H1 (cell line): ENCODE measurements around the gene COLEC12. TPM values are rescaled to one million over a fixed set of nuclear protein-coding genes. Genes with fewer than 3 reads are reported as not detected.
A peak's percentile ranks its signal among the peaks of the same experiment; 100 is the strongest.

Source experiments
- CTCF ChIA-PET: fragments of 300-600 bp; sonication (Branson Sonifier 250); formaldehyde crosslinking; loops from one replicate; lab custom pipeline; 2021; ENCODE audit not compliant: partially characterized antibody; lab: Charles Lee
- POLR2A ChIA-PET: fragments of 300-600 bp; sonication (Branson Sonifier 250); formaldehyde crosslinking; loops from one replicate; lab custom pipeline; 2021; ENCODE audit warnings: inconsistent platforms; ENCODE audit not compliant: partially characterized antibody; lab: Charles Lee
- DNase-seq, 2 experiments: peaks; one replicate each; pipeline versions ENCODE4 v3.0.0 to v3.0.0-alpha.2; 2010 to 2022; ENCODE audit warnings: low spot score in 2 of 2, low read depth in 1 of 2, mixed read lengths in 1 of 2
- FAIRE-seq: peaks from 2 replicates; lab custom pipeline; 2011; peaks lifted over from hg19 to GRCh38; lab: Jason Lieb, UNC
- H2AFZ ChIP-seq: 2 replicates; pipeline ENCODE4 v1.8.1; 2012; ENCODE audit warnings: low read length, inconsistent platforms
- H2AK5ac ChIP-seq: 2 replicates; pipeline ENCODE4 v1.6.1; 2013; ENCODE audit warnings: low read depth, low read length
- H2BK120ac ChIP-seq: replicated peaks from 2 replicates; pipeline ENCODE3; 2013; ENCODE audit warnings: low read depth, low read length, inconsistent platforms
- H2BK12ac ChIP-seq: 2 replicates; pipeline ENCODE4 v1.6.1; 2013; ENCODE audit warnings: low read depth, low read length
- H2BK15ac ChIP-seq: 2 replicates; pipeline ENCODE4 v1.6.1; 2013; ENCODE audit warnings: low read length
- H2BK20ac ChIP-seq: 2 replicates; pipeline ENCODE4 v1.6.1; 2013; ENCODE audit warnings: low read length
- H2BK5ac ChIP-seq: 2 replicates; pipeline ENCODE4 v1.6.1; 2013; ENCODE audit warnings: low read depth, low read length
- H3K14ac ChIP-seq: 2 replicates; pipeline ENCODE4 v1.6.1; 2013; ENCODE audit warnings: inconsistent platforms; ENCODE audit not compliant: insufficient read length
- H3K18ac ChIP-seq: 2 replicates; pipeline ENCODE4 v1.6.1; 2013; ENCODE audit warnings: low read length; ENCODE audit errors: extremely low read depth
- H3K23ac ChIP-seq: 2 replicates; pipeline ENCODE4 v1.6.1; 2013; ENCODE audit warnings: inconsistent platforms; ENCODE audit not compliant: insufficient read length
- H3K23me2 ChIP-seq: 2 replicates; pipeline ENCODE4 v1.6.1; 2013; ENCODE audit warnings: low read depth, low read length
- H3K27ac ChIP-seq: 2 replicates; pipeline ENCODE4 v1.6.1; 2011; ENCODE audit warnings: low read depth, low read length, inconsistent platforms
- H3K27me3 ChIP-seq, 4 experiments: replicated peaks in 1 of 4; 1 replicate in 1 of 4; 2 replicates in 3 of 4; pipeline versions ENCODE4 v1.6.1 to v1.8.1; 2011 to 2013; ENCODE audit warnings: low read length in 3 of 4, mild to moderate bottlenecking in 3 of 4, inconsistent platforms in 2 of 4, mixed read lengths in 2 of 4, moderate library complexity in 1 of 4; ENCODE audit not compliant: control insufficient read depth in 3 of 4, insufficient read depth in 3 of 4; ENCODE audit errors: extremely low read depth in 1 of 4
- H3K36me3 ChIP-seq, 4 experiments: 2 replicates each; pipeline versions ENCODE4 v1.6.1 to v1.8.1; 2011 to 2013; ENCODE audit warnings: mild to moderate bottlenecking in 4 of 4, low read length in 3 of 4, moderate library complexity in 2 of 4, control low read depth in 1 of 4, inconsistent platforms in 1 of 4; ENCODE audit not compliant: insufficient read depth in 4 of 4, control insufficient read depth in 2 of 4
- H3K4ac ChIP-seq: replicated peaks from 2 replicates; pipeline ENCODE3; 2013; ENCODE audit warnings: low read length, low read depth, mixed read lengths, inconsistent platforms; ENCODE audit not compliant: insufficient read length
- H3K4me1 ChIP-seq, 4 experiments: replicated peaks in 1 of 4; 1 replicate in 1 of 4; 2 replicates in 3 of 4; pipeline versions ENCODE4 v1.6.1 to v1.8.1; 2011 to 2013; ENCODE audit warnings: low read length in 3 of 4, inconsistent platforms in 2 of 4, mixed read lengths in 1 of 4; ENCODE audit not compliant: insufficient read depth in 4 of 4, control insufficient read depth in 3 of 4
- H3K4me2 ChIP-seq, 2 experiments: 2 replicates each; pipeline versions ENCODE4 v1.6.1 to v1.8.1; 2011 to 2013; ENCODE audit warnings: low read depth in 2 of 2, low read length in 2 of 2, control low read depth in 1 of 2, inconsistent platforms in 1 of 2, mild to moderate bottlenecking in 1 of 2; ENCODE audit not compliant: insufficient read depth in 1 of 2
- H3K4me3 ChIP-seq, 4 experiments: fragments of 200-600, 300-600 bp in 1 of 4; sonication (generic), shearing (Covaris generic), sonication (Bioruptor Twin) in 1 of 4; 2 replicates each; pipeline versions ENCODE4 v1.5.1 to v1.8.1; 2011 to 2016; ENCODE audit warnings: low read length in 4 of 4, low read depth in 3 of 4, control low read depth in 2 of 4, inconsistent platforms in 2 of 4, mild to moderate bottlenecking in 2 of 4, mixed read lengths in 1 of 4, moderate library complexity in 1 of 4; ENCODE audit not compliant: insufficient read depth in 2 of 4; ENCODE audit errors: extremely low read depth in 1 of 4
- H3K56ac ChIP-seq: replicated peaks from 2 replicates; pipeline ENCODE3; 2013; ENCODE audit warnings: low read depth, mild to moderate bottlenecking, mixed read lengths, low read length, inconsistent platforms; ENCODE audit not compliant: insufficient read length
- H3K79me1 ChIP-seq: 2 replicates; pipeline ENCODE4 v1.6.1; 2013; ENCODE audit warnings: low read depth, low read length, control low read depth
- H3K79me2 ChIP-seq, 2 experiments: 2 replicates each; pipeline versions ENCODE4 v1.6.1 to v1.8.1; 2012 to 2013; ENCODE audit warnings: low read length in 2 of 2, mild to moderate bottlenecking in 2 of 2, inconsistent platforms in 1 of 2; ENCODE audit not compliant: insufficient read depth in 2 of 2, control insufficient read depth in 1 of 2
- H3K9ac ChIP-seq, 4 experiments: replicated peaks in 1 of 4; 1 replicate in 1 of 4; 2 replicates in 3 of 4; pipeline versions ENCODE4 v1.6.1 to v1.8.1; 2011 to 2013; ENCODE audit warnings: low read depth in 3 of 4, low read length in 3 of 4, control low read depth in 2 of 4, mild to moderate bottlenecking in 2 of 4, moderate library complexity in 2 of 4, inconsistent platforms in 1 of 4; ENCODE audit errors: extremely low read depth in 1 of 4
- H3K9me3 ChIP-seq, 2 experiments: 2 replicates each; pipeline versions ENCODE4 v1.6.1 to v1.8.1; 2012 to 2013; ENCODE audit warnings: mild to moderate bottlenecking in 2 of 2, moderate library complexity in 2 of 2, control low read depth in 1 of 2, inconsistent platforms in 1 of 2, low read depth in 1 of 2, low read length in 1 of 2, mixed read lengths in 1 of 2; ENCODE audit not compliant: insufficient read depth in 2 of 2
- H4K20me1 ChIP-seq, 2 experiments: replicated peaks in 1 of 2; 2 replicates each; pipeline versions ENCODE3 to v1.8.1; 2011 to 2013; ENCODE audit warnings: inconsistent platforms in 2 of 2, low read length in 2 of 2, mild to moderate bottlenecking in 1 of 2; ENCODE audit not compliant: insufficient read depth in 2 of 2, control insufficient read depth in 1 of 2
- H4K5ac ChIP-seq: 2 replicates; pipeline ENCODE4 v1.6.1; 2013; ENCODE audit warnings: low read length, low read depth, mixed read lengths, inconsistent platforms; ENCODE audit not compliant: insufficient read length
- H4K8ac ChIP-seq: 2 replicates; pipeline ENCODE4 v1.8.0; 2013; ENCODE audit warnings: mild to moderate bottlenecking, moderate library complexity, low read length, inconsistent platforms; ENCODE audit not compliant: insufficient read depth; ENCODE audit errors: extremely low read depth
- H4K91ac ChIP-seq: replicated peaks from 2 replicates; pipeline ENCODE3; 2013; ENCODE audit warnings: low read length, mixed read lengths, inconsistent platforms; ENCODE audit not compliant: insufficient read length
- BRCA1 ChIP-seq: IDR thresholded peaks from 2 replicates; pipeline ENCODE4 v1.6.1; 2012; ENCODE audit warnings: low read depth, low read length, improper control_type of control experiment
- CHD1 ChIP-seq: IDR thresholded peaks from 2 replicates; pipeline ENCODE4 v1.6.1; 2012; ENCODE audit warnings: low read depth, low read length, improper control_type of control experiment
- CTBP2 ChIP-seq: IDR thresholded peaks from 2 replicates; pipeline ENCODE4 v1.7.0; 2011; ENCODE audit warnings: borderline replicate concordance, mild to moderate bottlenecking, moderate library complexity, mixed read lengths, low read length; ENCODE audit not compliant: insufficient read depth, insufficient read length
- EZH2 ChIP-seq: fragments of 200-600 bp; sonication (generic); IDR thresholded peaks from 2 replicates; pipeline ENCODE4 v1.7.1; 2012; ENCODE audit warnings: low read depth, mild to moderate bottlenecking, moderate library complexity, low read length, inconsistent platforms; ENCODE audit not compliant: severe bottlenecking
- GABPA ChIP-seq: IDR thresholded peaks from 2 replicates; pipeline ENCODE4 v1.6.1; 2011; ENCODE audit warnings: mild to moderate bottlenecking, low read length, moderate library complexity, borderline replicate concordance; ENCODE audit not compliant: insufficient read depth
- GTF2F1 ChIP-seq: IDR thresholded peaks from 2 replicates; pipeline ENCODE4 v1.6.1; 2012; ENCODE audit warnings: low read depth, low read length, improper control_type of control experiment, borderline replicate concordance
- HDAC2 ChIP-seq, 2 experiments: fragments of 300-600 bp in 1 of 2; sonication (generic) in 1 of 2; IDR thresholded peaks; 2 replicates each; pipeline ENCODE4 v1.6.1; 2011 to 2012; ENCODE audit warnings: low read depth in 2 of 2, low read length in 2 of 2, mild to moderate bottlenecking in 2 of 2, moderate library complexity in 2 of 2, borderline replicate concordance in 1 of 2, inconsistent platforms in 1 of 2
- MAX ChIP-seq: IDR thresholded peaks from 2 replicates; pipeline ENCODE4 v1.6.1; 2012; ENCODE audit warnings: inconsistent platforms
- RNF2 ChIP-seq: fragments of 200-900, 300-1000 bp; sonication (generic); IDR thresholded peaks from 2 replicates; pipeline ENCODE4 v1.7.1; 2016; ENCODE audit warnings: borderline replicate concordance, low read depth, mild to moderate bottlenecking, antibody characterized with exemption, low read length; ENCODE audit not compliant: poor library complexity, severe bottlenecking; ENCODE audit errors: missing control alignments
- TBP ChIP-seq: IDR thresholded peaks from 2 replicates; pipeline ENCODE4 v1.6.1; 2011; ENCODE audit warnings: low read depth, low read length, improper control_type of control experiment
- USF2 ChIP-seq: IDR thresholded peaks from 2 replicates; pipeline ENCODE4 v1.6.1; 2011; ENCODE audit warnings: low read length, improper control_type of control experiment
- ZNF274 ChIP-seq: IDR thresholded peaks from 2 replicates; pipeline ENCODE4 v1.7.0; 2012; ENCODE audit warnings: low read length, borderline replicate concordance; ENCODE audit errors: extremely low read depth
- WGBS, 2 experiments: shearing (Covaris generic) in 1 of 2; methylation state at CpG; one replicate each; pipeline versions ENCODE4 v1.1.6 to v1.1.7; 2013 to 2015; ENCODE audit warnings: low lambda C conversion rate in 2 of 2, mixed read lengths in 2 of 2, inconsistent platforms in 1 of 2, low coverage in 1 of 2, missing lambda C conversion rate in 1 of 2; ENCODE audit not compliant: insufficient replicate concordance in 2 of 2, insufficient coverage in 1 of 2, insufficient read length in 1 of 2; ENCODE audit errors: extremely low coverage in 1 of 2, missing lambda C conversion rate in 1 of 2; 5-methylcytosine and 5-hydroxymethylcytosine counted together
- polyA plus RNA-seq, 7 experiments: library from polyadenylated mRNA; depleted of rRNA in 3 of 7; stranded (reverse) in 5 of 7; unstranded in 2 of 7; fragments of >200 nt in 5 of 7; fragments of 200-250 nt in 2 of 7; gene quantifications; 1 replicate in 5 of 7; 2 replicates in 1 of 7; 4 replicates in 1 of 7; pipeline versions ENCODE4 v1.2.1 to v1.2.3, GENCODE V29; 2011 to 2013; ENCODE audit warnings: missing spikeins in 2 of 7, mixed read lengths in 2 of 7
- total RNA-seq: library from RNA; stranded (reverse); fragmentation: NEBNext Ultra II Directional; extraction: Animal tissue kit (Norgen Biotek cat#: 25700); gene quantifications from 2 replicates; pipeline ENCODE4 v1.2.1, GENCODE V29; 2021

The COLEC12 gene
- total and polyA plus RNA-seq, 2 of the 8 experiments (the other 6 are each of a cell fraction or from before 2014, with no cell fraction given): 0.44 to 2.3 TPM

GRCh38 chr18:371609-371982, 128.9 kb downstream of the COLEC12 start:
- Histone ChIP-seq H2BK15ac (no peak overlapping the region), H3K79me2 (no peaks in the 10 kb centered on the region), H3K9ac (no peak overlapping the region), H3K79me1 (no peaks in the 10 kb centered on the region), H3K9me3 (no peaks in the 10 kb centered on the region), H3K14ac (no peak overlapping the region), H3K23me2 (no peaks in the 10 kb centered on the region), H2BK120ac (no peak overlapping the region), H2BK12ac (no peak overlapping the region), H3K4me3 (no peak overlapping the region), H2AK5ac (no peak overlapping the region), H3K4me1 (peaks cover under 1 to 5% (median 3%) of the 10 kb centered on the region in 4 experiments), H3K27ac (no peak overlapping the region), H4K20me1 (no peaks in the 10 kb centered on the region), H4K8ac (no peak overlapping the region), H3K23ac (no peak overlapping the region), H4K91ac (no peak overlapping the region), H2BK20ac (no peak overlapping the region), H2BK5ac (no peak overlapping the region), H3K36me3 (no peaks in the 10 kb centered on the region), H3K18ac (no peak overlapping the region), H3K4me2 (no peak overlapping the region), H3K27me3 (no peaks in the 10 kb centered on the region), H3K4ac (no peak overlapping the region), H2AFZ (peak overlapping the region; percentile 67; the same call in 1 of the 2 replicates), H4K5ac (no peak overlapping the region), H3K56ac (no peak overlapping the region)
- WGBS, 2 experiments: 88% methylated on average over 7 of the region's 7 CpGs; no CpG with 5 or more reads in 1 of the 2 experiments
- no peak for FAIRE-seq
- no peak for DNase-seq
- ChIA-PET POLR2A (no interaction called here), CTCF (interaction anchor here (0.7 to 2.1 kb wide), 3 partner anchors 67 to 253 kb away, joined by 3 to 7 read pairs (median 5); no protein-coding TSS in a partner anchor)
- no peak for TF ChIP-seq USF2
- no peak for TF ChIP-seq CHD1
- TF ChIP-seq BRCA1: no peak
- no peak for TF ChIP-seq HDAC2 (IDR thresholded peaks at IDR 0.05; ENCODE audit: borderline replicate concordance in 1 of 2, low read depth in 2 of 2, low read length in 2 of 2)
- no peak for TF ChIP-seq RNF2
- no peak for TF ChIP-seq TBP
- no peak for TF ChIP-seq ZNF274
- no peak for TF ChIP-seq EZH2
- no peak for TF ChIP-seq MAX
- no peak for TF ChIP-seq GABPA
- TF ChIP-seq GTF2F1: no peak
- TF ChIP-seq CTBP2: no peak
